MM.1S (cell line): Measurements from ENCODE around the gene GLCCI1.

Experiments
- DNase-seq: peaks from one replicate; pipeline ENCODE4 v3.0.0-alpha.2; 2015
- H2AFZ ChIP-seq: fragments of 300-600 bp; sonication (generic); 2 replicates; pipeline ENCODE4 v1.6.0; 2016; ENCODE audit warnings: antibody characterized with exemption, low read length
- H3F3A ChIP-seq: fragments of 300-600 bp; sonication (generic); 2 replicates; pipeline ENCODE4 v1.6.1; 2016; ENCODE audit warnings: mild to moderate bottlenecking, antibody characterized with exemption, low read length, moderate library complexity, mixed read lengths; ENCODE audit not compliant: insufficient read depth
- H3K27ac ChIP-seq: fragments of 300-600 bp; sonication (generic); 2 replicates; pipeline ENCODE4 v1.5.1; 2016; ENCODE audit warnings: mild to moderate bottlenecking, low read length
- H3K27me3 ChIP-seq: fragments of 300-600 bp; sonication (generic); replicated peaks from 2 replicates; pipeline ENCODE4 v1.6.0; 2016; ENCODE audit warnings: low read length; ENCODE audit not compliant: insufficient read depth
- H3K36me3 ChIP-seq: fragments of 300-600 bp; sonication (generic); replicated peaks from 2 replicates; pipeline ENCODE4 v1.6.1; 2016; ENCODE audit warnings: mild to moderate bottlenecking, low read length, mixed read lengths; ENCODE audit not compliant: insufficient read depth
- H3K4me1 ChIP-seq: fragments of 300-600 bp; sonication (generic); 2 replicates; pipeline ENCODE4 v1.6.1; 2016; ENCODE audit warnings: low read length, mixed read lengths
- H3K4me2 ChIP-seq: fragments of 300-600 bp; sonication (generic); 2 replicates; pipeline ENCODE4 v1.6.0; 2016; ENCODE audit warnings: low read depth, low read length
- H3K4me3 ChIP-seq: fragments of 300-600 bp; sonication (generic); 2 replicates; pipeline ENCODE4 v1.5.1; 2016; ENCODE audit warnings: low read length, mixed read lengths
- H3K79me2 ChIP-seq: fragments of 300-600 bp; sonication (generic); 2 replicates; pipeline ENCODE4 v1.6.1; 2016; ENCODE audit warnings: mixed run types, low read length, mixed read lengths
- H3K9ac ChIP-seq: fragments of 300-600 bp; sonication (generic); 2 replicates; pipeline ENCODE4 v1.6.1; 2016; ENCODE audit warnings: low read length, mixed read lengths
- H3K9me2 ChIP-seq: fragments of 300-600 bp; sonication (generic); replicated peaks from 2 replicates; pipeline ENCODE4 v1.6.1; 2016; ENCODE audit warnings: mild to moderate bottlenecking, low read length, mixed read lengths; ENCODE audit not compliant: insufficient read depth
- H3K9me3 ChIP-seq: fragments of 300-600 bp; sonication (generic); replicated peaks from 2 replicates; pipeline ENCODE4 v1.6.1; 2016; ENCODE audit warnings: mild to moderate bottlenecking, low read length, mixed read lengths; ENCODE audit not compliant: insufficient read depth
- H4K20me1 ChIP-seq: fragments of 300-600 bp; sonication (generic); 2 replicates; pipeline ENCODE4 v1.6.1; 2016; ENCODE audit warnings: mild to moderate bottlenecking, low read length, moderate library complexity, mixed read lengths; ENCODE audit not compliant: insufficient read depth
- EZH2 ChIP-seq: fragments of 300-600 bp; sonication (generic); optimal IDR thresholded peaks from 2 replicates; pipeline ENCODE3; 2017; ENCODE audit warnings: low read depth, mild to moderate bottlenecking, antibody characterized with exemption, low read length, mixed read lengths
- EZH2phosphoT487 ChIP-seq: fragments of 300-600 bp; sonication (generic); IDR thresholded peaks from 2 replicates; pipeline ENCODE4 v1.6.1; 2018; ENCODE audit warnings: antibody characterized with exemption, low read length
- TF ChIP-seq, protein P1 (sequence below): fragments of 300-600 bp; sonication (generic); IDR thresholded peaks from 2 replicates; pipeline ENCODE4 v1.5.1; 2016; ENCODE audit warnings: antibody characterized with exemption, low read length, mixed read lengths

GLCCI1 gene

GRCh38 chr7:8130663-8131062, 162.1 kb downstream of the GLCCI1 start:
- no peaks in the 10 kb centered on the region for H4K20me1 ChIP-seq
- no peak overlapping the region for H2AFZ ChIP-seq
- H3K9me3 ChIP-seq: no peaks in the 10 kb centered on the region
- H3K9ac ChIP-seq: no peak overlapping the region
- no peak overlapping the region for H3K27ac ChIP-seq
- H3K4me2 ChIP-seq: no peak overlapping the region
- H3K27me3 ChIP-seq: no peaks in the 10 kb centered on the region
- H3F3A ChIP-seq: peaks cover 29% of the 10 kb centered on the region
- peaks cover 52% of the 10 kb centered on the region for H3K4me1 ChIP-seq
- H3K36me3 ChIP-seq: no peaks in the 10 kb centered on the region
- DNase-seq: no peak
- H3K4me3 ChIP-seq: no peak overlapping the region
- no peaks in the 10 kb centered on the region for H3K79me2 ChIP-seq
- H3K9me2 ChIP-seq: no peaks in the 10 kb centered on the region
- TF ChIP-seq EZH2 (no peak), EZH2phosphoT487 (no peak)
- TF ChIP-seq, protein P1, sequence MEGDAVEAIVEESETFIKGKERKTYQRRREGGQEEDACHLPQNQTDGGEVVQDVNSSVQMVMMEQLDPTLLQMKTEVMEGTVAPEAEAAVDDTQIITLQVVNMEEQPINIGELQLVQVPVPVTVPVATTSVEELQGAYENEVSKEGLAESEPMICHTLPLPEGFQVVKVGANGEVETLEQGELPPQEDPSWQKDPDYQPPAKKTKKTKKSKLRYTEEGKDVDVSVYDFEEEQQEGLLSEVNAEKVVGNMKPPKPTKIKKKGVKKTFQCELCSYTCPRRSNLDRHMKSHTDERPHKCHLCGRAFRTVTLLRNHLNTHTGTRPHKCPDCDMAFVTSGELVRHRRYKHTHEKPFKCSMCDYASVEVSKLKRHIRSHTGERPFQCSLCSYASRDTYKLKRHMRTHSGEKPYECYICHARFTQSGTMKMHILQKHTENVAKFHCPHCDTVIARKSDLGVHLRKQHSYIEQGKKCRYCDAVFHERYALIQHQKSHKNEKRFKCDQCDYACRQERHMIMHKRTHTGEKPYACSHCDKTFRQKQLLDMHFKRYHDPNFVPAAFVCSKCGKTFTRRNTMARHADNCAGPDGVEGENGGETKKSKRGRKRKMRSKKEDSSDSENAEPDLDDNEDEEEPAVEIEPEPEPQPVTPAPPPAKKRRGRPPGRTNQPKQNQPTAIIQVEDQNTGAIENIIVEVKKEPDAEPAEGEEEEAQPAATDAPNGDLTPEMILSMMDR: no peak

DNA sequence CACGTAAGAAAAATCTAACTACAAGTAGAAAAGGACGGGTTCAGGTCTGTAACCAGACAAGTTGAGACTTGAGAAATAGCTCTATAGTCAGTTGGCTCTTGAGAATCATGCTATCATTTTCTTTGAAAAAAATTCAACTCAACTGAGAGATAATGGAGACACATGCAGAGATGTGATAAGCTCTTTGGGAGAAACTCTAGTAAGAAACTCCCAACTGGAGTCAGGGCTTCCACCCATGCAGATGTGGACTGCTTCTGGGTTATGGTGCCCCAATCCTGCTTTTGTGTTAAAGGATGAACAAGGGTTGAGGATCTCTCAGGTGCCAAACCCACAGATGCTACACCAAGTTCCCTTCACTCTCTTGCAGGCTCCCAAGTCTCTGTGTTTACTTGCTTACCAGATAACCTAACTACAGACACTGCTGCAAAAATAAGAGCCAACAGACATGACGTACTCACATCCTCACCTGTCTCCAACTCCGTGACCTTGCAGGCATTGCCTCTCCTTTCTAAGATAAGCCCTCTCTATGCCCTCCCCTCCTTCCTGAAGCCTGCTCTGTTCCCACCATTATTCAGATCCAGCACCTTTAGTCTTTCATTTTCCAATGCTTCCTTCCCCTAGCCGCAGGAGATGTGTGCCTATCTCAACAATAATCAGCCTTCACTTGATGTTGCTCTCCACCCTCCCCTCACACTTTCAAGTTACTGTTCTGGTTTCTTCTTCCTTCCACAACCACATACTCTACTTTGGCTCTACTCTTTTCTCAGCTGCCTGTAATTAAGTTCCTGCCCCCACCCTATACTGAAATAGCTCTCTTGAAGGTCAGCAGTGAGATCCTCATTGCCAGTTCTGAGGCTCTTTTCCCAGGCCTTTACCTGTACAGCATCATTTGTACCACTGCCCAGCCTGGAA, 163.4 kb downstream of the GLCCI1 start:
- Histone ChIP-seq H3K9me2 (no peaks in the 10 kb centered on the region), H3K36me3 (no peaks in the 10 kb centered on the region), H3F3A (peaks cover 21% of the 10 kb centered on the region), H2AFZ (no peak overlapping the region), H3K4me1 (peaks cover 39% of the 10 kb centered on the region), H3K79me2 (no peaks in the 10 kb centered on the region), H4K20me1 (no peaks in the 10 kb centered on the region), H3K27ac (peak overlapping the region; percentile 60; the same call in 1 of the 2 replicates), H3K27me3 (no peaks in the 10 kb centered on the region), H3K9me3 (no peaks in the 10 kb centered on the region), H3K4me2 (peak overlapping the region; percentile 31), H3K4me3 (no peak overlapping the region), H3K9ac (no peak overlapping the region)
- DNase-seq: peak; percentile 55
- TF ChIP-seq EZH2 (no peak), EZH2phosphoT487 (no peak)
- TF ChIP-seq, protein P1: no peak

DNA sequence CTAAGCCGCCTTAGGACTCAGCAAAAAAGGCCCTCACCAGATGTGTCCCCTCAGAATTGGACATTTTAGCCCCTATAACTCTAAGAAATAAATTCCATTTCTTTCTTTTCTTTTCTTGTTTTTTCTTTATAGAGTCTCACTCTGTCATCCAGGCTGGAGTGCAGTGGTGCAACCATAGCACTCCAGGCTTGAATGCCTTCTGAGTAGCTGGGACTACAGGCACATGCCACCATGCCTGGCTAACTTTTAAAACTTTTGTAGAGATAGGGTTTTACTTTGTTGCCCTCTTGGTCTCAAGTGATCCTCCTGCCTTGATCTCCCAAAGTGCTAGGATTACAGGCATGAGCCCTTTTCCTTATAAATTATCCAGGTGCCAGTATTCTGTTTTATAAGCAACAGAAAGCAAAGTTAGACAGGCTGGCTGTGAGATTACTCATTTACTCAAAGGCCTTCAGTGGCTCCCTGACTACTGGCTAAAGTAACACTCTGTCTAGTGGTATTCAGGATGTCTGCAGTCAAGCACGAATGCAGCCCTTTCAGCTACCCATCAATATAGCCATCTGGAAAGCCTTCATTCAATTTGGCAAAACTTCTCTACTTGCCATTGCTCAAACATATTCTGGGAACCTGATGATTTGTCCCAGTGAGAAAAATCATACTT, 164.7 kb downstream of the GLCCI1 start:
- Histone ChIP-seq H3F3A (peaks cover 21% of the 10 kb centered on the region), H3K4me1 (peaks cover 38% of the 10 kb centered on the region), H2AFZ (no peak overlapping the region), H3K79me2 (no peaks in the 10 kb centered on the region), H3K9me3 (no peaks in the 10 kb centered on the region), H3K9me2 (no peaks in the 10 kb centered on the region), H3K4me3 (no peak overlapping the region), H3K27ac (peak overlapping the region; percentile 75; the same call in 1 of the 2 replicates), H4K20me1 (no peaks in the 10 kb centered on the region), H3K4me2 (peak overlapping the region; percentile 49; the same call in 1 of the 2 replicates), H3K27me3 (no peaks in the 10 kb centered on the region), H3K36me3 (no peaks in the 10 kb centered on the region), H3K9ac (no peak overlapping the region; the same call in 1 of the 2 replicates)
- TF ChIP-seq, protein P1: no peak
- TF ChIP-seq EZH2 (no peak), EZH2phosphoT487 (no peak)
- DNase-seq: no peak
